HEK293T (cell line): ENCODE measurements around the gene DUOX1.

Experiments used
- CTCF ChIA-PET: fragments of 350-600 bp; formaldehyde crosslinking; extraction: SDS; loops from one replicate; lab custom pipeline; 2021; ENCODE audit warnings: antibody characterized with exemption, inconsistent platforms; lab: Yijun Ruan, JAX
- POLR2A ChIA-PET: fragments of 350-600 bp; formaldehyde crosslinking; extraction: SDS; loops from one replicate; lab custom pipeline; 2020; ENCODE audit warnings: antibody characterized with exemption, inconsistent platforms; lab: Yijun Ruan, JAX
- DNase-seq: peaks from one replicate; pipeline ENCODE4 v3.0.0; 2012; ENCODE audit warnings: mixed read lengths; ENCODE audit errors: extremely low spot score
- ARNT ChIP-seq: fragments of 450-650 bp; IDR thresholded peaks from 2 replicates; pipeline ENCODE4 v1.6.1; 2017; ENCODE audit warnings: mild to moderate bottlenecking
- BHLHE40 ChIP-seq: fragments of 450-650 bp; IDR thresholded peaks from 2 replicates; pipeline ENCODE4 v1.6.1; 2016; ENCODE audit warnings: mild to moderate bottlenecking, moderate library complexity, borderline replicate concordance
- CTBP1 ChIP-seq: fragments of 450-650 bp; IDR thresholded peaks from 2 replicates; pipeline ENCODE4 v1.6.1; 2016; ENCODE audit warnings: borderline replicate concordance
- ELF4 ChIP-seq: fragments of 450-650 bp; IDR thresholded peaks from 2 replicates; pipeline ENCODE4 v1.6.1; 2017; ENCODE audit warnings: antibody characterized with exemption
- FOXA1 ChIP-seq: fragments of 450-650 bp; IDR thresholded peaks from 2 replicates; pipeline ENCODE4 v1.6.1; 2016; ENCODE audit warnings: mild to moderate bottlenecking
- FOXK2 ChIP-seq: fragments of 450-650 bp; IDR thresholded peaks from 2 replicates; pipeline ENCODE4 v1.6.1; 2016; ENCODE audit warnings: mild to moderate bottlenecking
- FOXM1 ChIP-seq: fragments of 450-650 bp; IDR thresholded peaks from 2 replicates; pipeline ENCODE4 v1.6.1; 2017; ENCODE audit warnings: mild to moderate bottlenecking, borderline replicate concordance
- HDGF ChIP-seq: fragments of 450-650 bp; IDR thresholded peaks from 2 replicates; pipeline ENCODE4 v1.6.1; 2017; ENCODE audit warnings: antibody characterized with exemption, borderline replicate concordance
- L3MBTL2 ChIP-seq: fragments of 450-650 bp; conservative IDR thresholded peaks from 2 replicates; pipeline ENCODE4 v1.6.1; 2016; ENCODE audit warnings: mild to moderate bottlenecking
- LEF1 ChIP-seq: fragments of 450-650 bp; IDR thresholded peaks from 2 replicates; pipeline ENCODE4 v1.6.1; 2017; ENCODE audit warnings: mild to moderate bottlenecking, borderline replicate concordance
- NFRKB ChIP-seq: fragments of 450-650 bp; IDR thresholded peaks from 2 replicates; pipeline ENCODE4 v1.6.1; 2016; ENCODE audit warnings: mild to moderate bottlenecking, moderate library complexity
- SP1 ChIP-seq: fragments of 450-650 bp; IDR thresholded peaks from 2 replicates; pipeline ENCODE4 v1.6.1; 2017
- SUZ12 ChIP-seq: fragments of 450-650 bp; IDR thresholded peaks from 2 replicates; pipeline ENCODE4 v1.6.1; 2016; ENCODE audit warnings: mild to moderate bottlenecking
- TARDBP ChIP-seq: fragments of 450-650 bp; IDR thresholded peaks from 2 replicates; pipeline ENCODE4 v1.6.1; 2016
- ZNF384 ChIP-seq: fragments of 450-650 bp; IDR thresholded peaks from 2 replicates; pipeline ENCODE4 v1.6.1; 2016
- TF ChIP-seq, protein P1 (sequence below): fragments of 450-650 bp; IDR thresholded peaks from 2 replicates; pipeline ENCODE4 v1.6.1; 2016

The DUOX1 gene

DNA sequence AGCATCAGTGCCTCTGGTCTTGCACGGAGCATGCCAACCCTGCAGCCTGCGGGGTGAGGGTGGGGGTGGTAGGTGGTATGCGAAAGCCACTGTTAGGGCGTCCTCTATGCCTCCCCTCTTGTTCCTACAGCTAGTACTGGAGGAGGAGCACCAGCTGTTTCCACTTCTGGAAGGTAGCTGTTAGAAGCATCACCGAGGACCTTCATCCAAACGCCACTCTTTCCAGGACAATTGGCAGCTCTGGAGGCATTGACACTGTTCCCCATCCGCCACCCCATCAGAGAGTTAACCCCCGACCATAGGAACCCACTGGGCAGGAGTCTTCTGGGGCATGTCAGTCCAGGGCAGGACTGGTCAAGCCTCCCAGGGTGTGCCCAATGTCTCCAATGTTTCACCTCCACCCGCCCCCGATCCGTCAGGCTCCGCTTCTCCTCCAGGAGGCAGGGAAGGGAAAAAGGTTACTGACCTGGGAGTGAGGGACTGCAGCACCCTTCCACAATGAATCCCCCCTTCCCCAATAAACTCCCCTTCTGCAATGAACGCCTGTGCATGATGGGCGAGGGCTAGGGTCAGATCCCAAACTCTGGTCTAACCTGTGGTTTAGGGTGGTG, 16.3 kb upstream of the DUOX1 start:
- no peak for DNase-seq
- CTCF ChIA-PET, result no interaction called here
- TF ChIP-seq FOXM1 (no peak), FOXK2 (no peak), FOXA1 (no peak), ELF4 (no peak), ZNF384 (no peak), BHLHE40 (no peak), CTBP1 (no peak), HDGF (no peak), SP1 (no peak), L3MBTL2 (no peak), ARNT (no peak), NFRKB (no peak), SUZ12 (no peak), LEF1 (no peak), TARDBP (no peak)
- TF ChIP-seq, protein P1, sequence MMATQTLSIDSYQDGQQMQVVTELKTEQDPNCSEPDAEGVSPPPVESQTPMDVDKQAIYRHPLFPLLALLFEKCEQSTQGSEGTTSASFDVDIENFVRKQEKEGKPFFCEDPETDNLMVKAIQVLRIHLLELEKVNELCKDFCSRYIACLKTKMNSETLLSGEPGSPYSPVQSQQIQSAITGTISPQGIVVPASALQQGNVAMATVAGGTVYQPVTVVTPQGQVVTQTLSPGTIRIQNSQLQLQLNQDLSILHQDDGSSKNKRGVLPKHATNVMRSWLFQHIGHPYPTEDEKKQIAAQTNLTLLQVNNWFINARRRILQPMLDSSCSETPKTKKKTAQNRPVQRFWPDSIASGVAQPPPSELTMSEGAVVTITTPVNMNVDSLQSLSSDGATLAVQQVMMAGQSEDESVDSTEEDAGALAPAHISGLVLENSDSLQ, result no peak
- POLR2A ChIA-PET, result no interaction called here

DNA sequence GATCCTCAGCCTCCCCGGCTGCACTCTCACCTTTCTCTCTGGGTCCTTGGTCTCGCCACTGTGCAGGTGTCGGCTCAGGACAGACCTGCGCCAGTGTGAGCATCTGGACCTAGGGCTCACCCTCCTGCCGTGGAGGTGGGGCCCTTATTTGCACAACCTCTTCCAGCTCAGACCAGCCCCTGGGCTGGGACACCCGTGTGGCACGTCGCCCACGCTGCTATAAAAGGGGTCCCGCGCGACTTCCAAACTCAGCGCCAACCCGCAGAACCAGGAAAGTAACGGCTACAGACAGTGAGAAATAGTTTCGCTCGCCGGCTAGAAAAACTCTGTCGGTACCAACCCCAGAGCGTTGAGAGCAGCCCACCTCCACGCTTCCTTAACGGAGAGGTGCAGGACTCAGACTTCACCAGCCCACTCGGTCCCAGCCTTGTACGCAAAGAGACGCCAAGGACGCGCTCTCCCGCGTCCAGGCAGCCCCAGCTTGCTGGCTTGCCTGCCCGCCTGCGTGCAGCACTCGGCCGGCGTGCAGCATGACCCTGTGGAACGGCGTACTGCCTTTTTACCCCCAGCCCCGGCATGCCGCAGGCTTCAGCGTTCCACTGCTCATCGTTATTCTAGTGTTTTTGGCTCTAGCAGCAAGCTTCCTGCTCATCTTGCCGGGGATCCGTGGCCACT, 15.6 kb upstream of the DUOX1 start, which contains the start of the genes DUOX2 and DUOXA2:
Gene DUOX2, minus strand, starts transcription at position 97 of the 675 bp plus-strand sequence. CDS start 761 bp downstream, outside the sequence.
Gene DUOXA2, plus strand, starts transcription at position 251 of the 675 bp plus-strand sequence. Its CDS starts 280 bp downstream, at position 531.
- no peak for DNase-seq
- CTCF ChIA-PET, result no interaction called here
- TF ChIP-seq ZNF384, result no peak
- TF ChIP-seq BHLHE40, result no peak
- TF ChIP-seq, protein P1, result no peak
- no peak for TF ChIP-seq ELF4
- no peak for TF ChIP-seq TARDBP
- no peak for TF ChIP-seq SUZ12
- TF ChIP-seq ARNT, result no peak
- POLR2A ChIA-PET, result no interaction called here

DNA sequence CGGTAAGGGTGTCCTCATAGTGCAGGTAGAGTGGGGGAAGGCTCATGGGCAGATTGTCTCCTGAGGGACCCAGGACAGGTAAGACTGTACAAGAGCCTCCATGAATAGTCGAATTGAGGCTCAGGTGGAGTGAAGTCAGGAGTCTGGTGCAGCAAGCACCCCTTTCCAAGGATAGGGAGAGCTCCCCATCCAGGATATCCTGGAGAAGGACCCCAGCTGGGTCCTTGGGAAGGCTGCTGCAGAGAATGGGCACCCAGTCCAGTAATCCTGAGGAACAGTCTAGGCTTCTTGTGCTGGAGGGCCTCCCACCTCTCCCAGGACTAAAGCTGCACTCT, 15.1 kb upstream of the DUOX1 start:
- POLR2A ChIA-PET, result no interaction called here
- CTCF ChIA-PET, result no interaction called here
- TF ChIP-seq SUZ12, result no peak
- no peak for TF ChIP-seq ARNT
- no peak for TF ChIP-seq BHLHE40
- no peak for TF ChIP-seq ELF4
- TF ChIP-seq CTBP1, result no peak
- no peak for TF ChIP-seq FOXM1
- DNase-seq, result no peak

DNA sequence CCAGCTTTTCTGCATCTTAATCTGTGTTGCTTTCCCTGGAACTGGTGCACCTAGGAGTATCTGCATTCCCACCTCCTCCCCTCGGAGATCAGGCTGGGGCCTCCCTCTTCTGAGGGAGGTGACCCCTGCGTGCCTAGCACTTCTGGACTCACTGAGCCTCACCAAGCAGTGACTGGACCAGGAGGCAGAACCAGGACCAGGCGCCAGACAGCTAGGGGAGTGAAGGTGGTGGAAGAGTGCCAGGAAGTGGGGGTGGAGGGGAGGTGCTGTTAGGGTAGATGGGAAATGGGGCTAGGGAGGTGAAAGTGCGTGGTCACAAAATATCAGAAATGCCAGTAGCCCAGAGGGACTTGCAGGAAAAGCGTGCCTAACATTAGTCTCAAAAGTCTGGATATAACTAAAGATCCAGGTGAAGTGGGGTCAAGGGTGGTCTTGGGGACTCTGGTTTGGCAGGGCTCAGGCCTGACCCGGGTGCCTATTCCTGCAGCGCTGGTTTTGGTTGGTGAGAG, 14.4 kb upstream of the DUOX1 start:
- no peak for DNase-seq
- ChIA-PET POLR2A (no interaction called here), CTCF (no interaction called here)
- TF ChIP-seq HDGF (no peak), ELF4 (no peak), FOXA1 (no peak), BHLHE40 (no peak)

DNA sequence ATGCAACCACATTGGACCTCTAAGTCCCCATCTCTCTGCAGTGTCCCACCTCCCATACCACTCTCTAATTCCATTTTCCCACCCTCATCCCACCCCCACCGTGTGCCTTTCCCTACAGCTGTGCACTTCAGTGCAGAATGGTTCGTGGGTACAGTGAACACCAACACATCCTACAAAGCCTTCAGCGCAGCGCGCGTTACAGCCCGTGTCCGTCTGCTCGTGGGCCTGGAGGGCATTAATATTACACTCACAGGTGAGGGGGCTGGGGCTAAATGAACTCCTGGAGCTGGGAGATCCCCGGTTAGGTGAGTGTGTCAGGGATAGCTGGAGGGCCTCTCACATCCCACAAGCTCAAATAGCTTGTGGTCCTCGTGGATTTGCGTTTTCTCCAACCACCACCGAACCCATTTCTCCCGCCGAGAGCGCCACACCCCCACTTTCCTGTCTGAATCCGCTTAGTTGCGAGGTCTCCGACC, 13.8 kb upstream of the DUOX1 start:
- no peak for DNase-seq
- POLR2A ChIA-PET, result no interaction called here
- CTCF ChIA-PET, result no interaction called here
- TF ChIP-seq NFRKB (no peak), FOXK2 (no peak), LEF1 (no peak), ZNF384 (no peak)

DNA sequence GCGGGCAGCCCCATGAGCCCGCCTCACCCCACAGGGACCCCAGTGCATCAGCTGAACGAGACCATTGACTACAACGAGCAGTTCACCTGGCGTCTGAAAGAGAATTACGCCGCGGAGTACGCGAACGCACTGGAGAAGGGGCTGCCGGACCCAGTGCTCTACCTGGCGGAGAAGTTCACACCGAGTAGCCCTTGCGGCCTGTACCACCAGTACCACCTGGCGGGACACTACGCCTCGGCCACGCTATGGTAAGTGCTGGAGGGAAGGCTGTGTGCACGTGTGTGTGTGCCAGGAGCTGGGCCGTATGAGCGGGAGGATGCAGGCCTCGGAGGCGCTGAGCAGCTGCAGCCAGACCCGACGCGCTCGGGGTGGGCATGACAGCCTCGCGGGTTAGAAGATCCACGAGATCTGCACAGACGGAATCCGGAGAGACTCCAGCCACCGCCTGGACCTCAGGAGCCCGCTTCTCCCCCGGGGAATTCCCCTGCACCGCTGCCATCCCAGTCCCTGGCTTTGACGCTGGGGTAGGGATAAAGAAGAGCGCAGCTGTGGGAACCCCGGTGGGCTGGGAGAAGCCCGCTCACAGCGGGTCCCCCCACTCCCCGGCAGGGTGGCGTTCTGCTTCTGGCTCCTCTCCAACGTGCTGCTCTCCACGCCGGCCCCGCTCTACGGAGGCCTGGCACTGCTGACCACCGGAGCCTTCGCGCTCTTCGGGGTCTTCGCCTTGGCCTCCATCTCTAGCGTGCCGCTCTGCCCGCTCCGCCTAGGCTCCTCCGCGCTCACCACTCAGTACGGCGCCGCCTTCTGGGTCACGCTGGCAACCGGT, 13.1 kb upstream of the DUOX1 start:
- no peak for DNase-seq
- POLR2A ChIA-PET, result no interaction called here
- TF ChIP-seq LEF1 (no peak), ARNT (no peak), FOXK2 (no peak), SP1 (no peak), FOXM1 (no peak), TARDBP (no peak), NFRKB (no peak), L3MBTL2 (no peak), CTBP1 (no peak), ELF4 (no peak), FOXA1 (no peak), BHLHE40 (no peak), HDGF (no peak)
- TF ChIP-seq, protein P1, result no peak
- CTCF ChIA-PET, result no interaction called here
